Measurements from ENCODE around the gene UXS1. TPM values are rescaled to one million over a fixed set of nuclear protein-coding genes. Genes with fewer than 3 reads are reported as not detected.
"Not testable (repeated sequence)": the region's sequence is repeated elsewhere in the genome, so short reads cannot be mapped to it uniquely, and the experiment has no call there.

Gene UXS1
- total RNA-seq (2013) = 27.1 TPM
- polyA plus RNA-seq (10 to 100 TPM; 23.4 to 33.8 (median 29.3) TPM), polyA minus RNA-seq (18.6 and 24.3 TPM in 2 replicates), total RNA-seq (32.0 to 94.1 (median 40.1) reads per million in 11 experiments)

GRCh38 chr2:106193977-106194778 is at the start of gene UXS1:
Gene UXS1, minus strand, starts transcription at chr2:106194301. Its CDS starts 60 bp downstream, at chr2:106194241.
- no peak for TF ChIP-seq CTCF (IDR thresholded peaks at IDR 0.05)

GRCh38 chr2:106239491-106239890 is 45.4 kb upstream of the UXS1 start:
- H3K36me3 Mint-ChIP-seq; H3K4me3 Mint-ChIP-seq; H3K27ac ChIP-seq (ENCODE audit: low read depth in 1 of 2, low read length in 2 of 2); H3K27me3 ChIP-seq (ENCODE audit: control insufficient read depth in 2 of 2, insufficient read depth in 2 of 2, low read length in 2 of 2); H3K4me1 ChIP-seq (ENCODE audit: control insufficient read depth in 1 of 2, insufficient read depth in 2 of 2, low read length in 2 of 2); H3K9ac ChIP-seq (ENCODE audit: insufficient read depth, low read length, poor library complexity, severe bottlenecking); H3K4me2 ChIP-seq (replicated peaks; ENCODE audit: extremely low read depth, low read length, poor library complexity, severe bottlenecking); H3K27me3 Mint-ChIP-seq (ENCODE audit: low read depth in 3 of 3); H3K27ac Mint-ChIP-seq; H3K4me1 Mint-ChIP-seq; DNase-seq; H3K4me3 ChIP-seq (replicated peaks in 1 of 3; ENCODE audit: low read depth in 2 of 3, low read length in 3 of 3); H4K20me1 ChIP-seq (ENCODE audit: insufficient read depth, low read length); H3K79me2 ChIP-seq (ENCODE audit: insufficient read depth, low read length); intact Hi-C loops (cut with micrococcal nuclease); H2AFZ ChIP-seq (ENCODE audit: insufficient read depth, low read depth, low read length, poor library complexity, severe bottlenecking); H3K36me3 ChIP-seq (replicated peaks in 1 of 2; ENCODE audit: control insufficient read depth in 1 of 2, insufficient read depth in 2 of 2, low read length in 2 of 2): not testable (repeated sequence)
- no CpG with 5 or more reads among the region's 2 CpGs for WGBS (ENCODE audit: insufficient coverage)
- peaks cover 18 to 19% of the 10 kb centered on the region in 2 donors for H3K9me3 ChIP-seq (replicated peaks in 1 of 2; ENCODE audit: control insufficient read depth in 1 of 2, insufficient read depth in 1 of 2, low read length in 2 of 2)
- peaks cover 26 to 45% (median 43%) of the 10 kb centered on the region in 7 donors for H3K9me3 Mint-ChIP-seq

More at GRCh38 chr2:106193977-106194778, at the start of gene UXS1:
- Histone ChIP-seq H2AFZ (ENCODE audit: insufficient read depth, low read depth, low read length, poor library complexity, severe bottlenecking) (peak within 1 kb of the TSS; percentile 90), H3K4me3 (replicated peaks in 1 of 3; ENCODE audit: low read depth in 2 of 3, low read length in 3 of 3) (peak within 1 kb of the TSS; percentile 60 to 97 (median 78)), H3K27ac (ENCODE audit: low read depth in 1 of 2, low read length in 2 of 2) (peak within 1 kb of the TSS; percentile 72 to 86), H3K4me2 (replicated peaks; ENCODE audit: extremely low read depth, low read length, poor library complexity, severe bottlenecking) (peak within 1 kb of the TSS; percentile 91), H3K36me3 (replicated peaks in 1 of 2; ENCODE audit: control insufficient read depth in 1 of 2, insufficient read depth in 2 of 2, low read length in 2 of 2) (no peaks in the 10 kb centered on the region), H3K79me2 (ENCODE audit: insufficient read depth, low read length) (peaks cover 41% of the 10 kb centered on the region), H3K4me1 (ENCODE audit: control insufficient read depth in 1 of 2, insufficient read depth in 2 of 2, low read length in 2 of 2) (peaks cover 46 to 47% of the 10 kb centered on the region in 2 donors), H3K9me3 (replicated peaks in 1 of 2; ENCODE audit: control insufficient read depth in 1 of 2, insufficient read depth in 1 of 2, low read length in 2 of 2) (no peaks in the 10 kb centered on the region), H4K20me1 (ENCODE audit: insufficient read depth, low read length) (peaks cover 11% of the 10 kb centered on the region), H3K27me3 (ENCODE audit: control insufficient read depth in 2 of 2, insufficient read depth in 2 of 2, low read length in 2 of 2) (no peaks in the 10 kb centered on the region), H3K9ac (ENCODE audit: insufficient read depth, low read length, poor library complexity, severe bottlenecking) (peak within 1 kb of the TSS; percentile 88)
- Mint-ChIP-seq H3K27me3 (ENCODE audit: low read depth in 3 of 3) (peaks cover 1 to 3% (median 2%) of the 10 kb centered on the region in 3 donors), H3K4me3 (peak within 1 kb of the TSS; percentile 90 to 91), H3K36me3 (peaks cover 4 to 9% of the 10 kb centered on the region in 2 donors), H3K27ac (peak within 1 kb of the TSS; percentile 89 to 97 (median 91)), H3K9me3 (peaks cover 0 to 2% (median 0%) of the 10 kb centered on the region in 7 donors), H3K4me1 (peaks cover 55% of the 10 kb centered on the region)
- WGBS (ENCODE audit: insufficient coverage) = under 1% methylated on average over 90 of the region's 93 CpGs
- peak; percentile 96 to 97 (median 96) for DNase-seq
- intact Hi-C loops (cut with micrococcal nuclease) = loop anchor here in 1 of 2 donors (5.0 to 10.0 kb wide), 2 partner anchors 341 to 862 kb away; no protein-coding TSS in a partner anchor

- H3K79me2 ChIP-seq (ENCODE audit: insufficient read depth, low read length); H3K4me2 ChIP-seq (replicated peaks; ENCODE audit: extremely low read depth, low read length, poor library complexity, severe bottlenecking); H3K36me3 Mint-ChIP-seq; H3K4me3 ChIP-seq (replicated peaks in 1 of 3; ENCODE audit: low read depth in 2 of 3, low read length in 3 of 3); H4K20me1 ChIP-seq (ENCODE audit: insufficient read depth, low read length); H3K9ac ChIP-seq (ENCODE audit: insufficient read depth, low read length, poor library complexity, severe bottlenecking); H3K4me1 Mint-ChIP-seq; intact Hi-C loops (cut with micrococcal nuclease); H3K27me3 ChIP-seq (ENCODE audit: control insufficient read depth in 2 of 2, insufficient read depth in 2 of 2, low read length in 2 of 2); H3K27ac ChIP-seq (ENCODE audit: low read depth in 1 of 2, low read length in 2 of 2); H3K27me3 Mint-ChIP-seq (ENCODE audit: low read depth in 3 of 3); DNase-seq; H3K36me3 ChIP-seq (replicated peaks in 1 of 2; ENCODE audit: control insufficient read depth in 1 of 2, insufficient read depth in 2 of 2, low read length in 2 of 2); H3K4me1 ChIP-seq (ENCODE audit: control insufficient read depth in 1 of 2, insufficient read depth in 2 of 2, low read length in 2 of 2); H2AFZ ChIP-seq (ENCODE audit: insufficient read depth, low read depth, low read length, poor library complexity, severe bottlenecking); H3K27ac Mint-ChIP-seq; H3K4me3 Mint-ChIP-seq: not testable (repeated sequence)
- 100% methylated on average over 1 of the region's 4 CpGs for WGBS (ENCODE audit: insufficient coverage)
- H3K9me3 Mint-ChIP-seq = peaks cover 35 to 58% (median 48%) of the 10 kb centered on the region in 7 donors
- peaks cover 39 to 41% of the 10 kb centered on the region in 2 donors for H3K9me3 ChIP-seq (replicated peaks in 1 of 2; ENCODE audit: control insufficient read depth in 1 of 2, insufficient read depth in 1 of 2, low read length in 2 of 2)
Measured at GRCh38 chr2:106235392-106235791, 41.3 kb upstream of the UXS1 start.

Data from CD14-positive monocyte (primary cell).